Cerebellar cortex (tissue), 1 donor: Measurements from ENCODE around the gene STARD5.
"Not testable (repeated sequence)": the region's sequence is repeated elsewhere in the genome, so short reads cannot be mapped to it uniquely, and the experiment has no call there.

Experiments
- DNase-seq: peaks from one replicate; pipeline ENCODE4 v3.0.0-alpha.2; 2015; ENCODE audit warnings: low spot score

The STARD5 gene

GRCh38 chr15:81337241-81337640 is 13.3 kb upstream of the STARD5 start:
- DNase-seq, result no peak

- no peak for DNase-seq
Observed at GRCh38 chr15:81336568-81336967, 12.6 kb upstream of the STARD5 start.

DNA sequence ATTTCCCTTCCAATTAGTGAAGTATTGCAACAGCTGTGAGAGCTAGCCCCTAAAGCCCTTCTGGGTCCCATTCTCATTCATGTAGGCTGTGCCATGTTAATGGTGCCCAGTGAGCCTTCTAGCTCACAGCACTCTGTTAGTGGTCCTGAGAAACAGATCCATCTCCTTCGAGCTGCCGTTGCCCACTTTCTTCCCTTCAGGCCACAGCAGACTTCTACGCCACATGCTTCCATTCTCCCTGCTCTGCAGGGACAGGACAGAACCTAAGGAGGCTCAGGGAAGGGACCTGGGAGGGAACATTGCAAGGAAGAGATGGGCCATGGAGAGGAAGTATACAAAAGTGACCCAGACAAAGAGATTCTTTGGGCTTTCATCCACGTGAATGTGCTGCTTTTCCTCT is 11.7 kb upstream of the STARD5 start:
- DNase-seq, result no peak

GRCh38 chr15:81334768-81335435 is 11.0 kb upstream of the STARD5 start:
- no peak for DNase-seq

DNA sequence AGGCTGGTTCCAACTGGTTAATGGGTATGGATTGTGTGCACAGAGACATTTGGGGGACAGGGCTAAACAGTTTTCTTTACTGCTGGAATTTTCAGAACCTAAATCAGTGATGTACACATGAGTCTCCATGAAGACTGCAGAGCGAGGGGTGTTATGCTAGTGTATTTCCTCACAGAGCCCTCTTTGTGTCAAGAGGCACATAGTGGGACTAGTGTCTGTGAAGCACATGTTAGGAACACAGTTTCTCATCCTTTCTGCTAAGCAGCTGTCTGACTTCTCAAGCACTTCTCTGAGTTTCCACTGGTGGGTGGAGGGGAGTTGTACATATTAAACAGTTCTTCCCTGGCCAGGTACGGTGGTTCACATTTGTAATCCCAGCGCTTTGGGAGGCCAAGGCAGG is 9.4 kb upstream of the STARD5 start:
- DNase-seq, result no peak

GRCh38 chr15:81332326-81332725 is 8.4 kb upstream of the STARD5 start:
- no peak for DNase-seq

GRCh38 chr15:81331600-81331999 is 7.7 kb upstream of the STARD5 start:
- no peak for DNase-seq

DNA sequence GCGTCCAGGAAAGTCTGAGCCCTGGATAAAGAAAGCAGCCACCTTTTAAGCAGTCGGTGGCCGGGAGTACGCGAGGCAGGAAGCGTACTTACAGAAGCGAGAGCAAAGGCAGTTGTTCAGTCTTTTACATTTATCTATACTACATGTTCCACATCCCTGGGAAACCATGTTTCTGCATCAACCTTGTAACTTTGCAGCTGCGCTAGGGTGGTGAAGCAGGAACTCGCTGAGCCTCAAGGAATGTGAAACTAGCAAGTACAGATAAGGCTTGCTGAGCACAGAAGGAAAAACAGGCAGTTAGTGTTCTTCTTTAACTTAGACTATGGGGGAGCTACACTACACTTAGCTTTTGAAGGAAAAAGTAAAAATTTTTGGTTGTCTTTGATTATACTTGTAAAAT is 7.2 kb upstream of the STARD5 start:
- not testable (repeated sequence) for DNase-seq

DNA sequence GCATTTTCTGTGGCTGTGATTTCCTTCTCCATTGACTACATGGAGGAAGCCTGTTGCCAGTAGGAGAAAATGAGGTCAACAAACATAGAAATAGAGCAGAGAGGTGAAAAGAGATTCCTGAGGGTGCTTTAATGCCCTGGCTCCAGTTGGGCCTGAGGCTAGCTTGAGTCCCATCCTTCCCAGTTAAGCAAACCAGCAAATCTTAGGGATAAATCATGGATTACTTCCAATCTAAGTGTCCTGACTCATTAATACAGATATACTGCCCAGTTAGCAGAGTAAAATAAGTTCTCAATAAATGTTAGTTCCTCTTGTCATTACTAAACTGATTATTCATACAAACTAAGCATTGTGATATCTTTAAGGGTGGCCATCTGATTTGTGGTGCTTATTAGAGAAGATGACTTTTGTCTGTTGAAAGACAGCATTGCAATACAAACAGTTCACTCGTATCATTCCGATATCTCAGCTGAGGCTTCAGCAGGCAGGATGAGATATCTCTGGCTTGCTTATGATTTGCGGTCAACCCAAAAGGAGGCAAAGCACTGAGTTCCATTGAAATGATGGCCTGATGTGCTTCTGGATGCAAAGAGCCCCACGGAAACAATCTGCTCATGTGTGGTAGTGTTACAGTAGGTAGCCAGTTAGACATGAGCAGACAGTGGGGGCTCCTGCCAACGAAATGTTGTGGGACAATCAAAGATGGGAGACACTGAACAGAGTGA is 6.6 kb upstream of the STARD5 start:
- no peak for DNase-seq

DNA sequence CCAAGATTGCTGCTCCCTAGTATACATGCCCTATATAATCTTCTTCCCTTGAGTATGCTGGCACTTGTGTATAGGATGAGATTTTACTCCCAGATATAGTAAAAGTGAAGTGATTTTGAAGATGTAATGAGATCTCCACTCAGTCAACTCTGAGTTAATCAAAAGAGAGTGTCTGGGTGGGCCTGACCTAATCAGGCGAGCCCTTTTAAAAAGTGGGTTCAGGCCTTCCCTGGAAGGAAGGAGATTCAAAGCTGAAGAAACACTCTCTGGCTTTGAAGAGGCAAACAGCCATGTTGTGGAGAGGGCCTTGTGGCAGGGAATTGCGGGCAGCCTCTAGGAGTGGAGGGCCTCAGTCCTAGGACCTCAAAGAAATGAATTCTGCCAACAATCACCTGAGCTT is 5.5 kb upstream of the STARD5 start:
- DNase-seq, result no peak

GRCh38 chr15:81327516-81327915 is 3.6 kb upstream of the STARD5 start:
- no peak for DNase-seq

DNA sequence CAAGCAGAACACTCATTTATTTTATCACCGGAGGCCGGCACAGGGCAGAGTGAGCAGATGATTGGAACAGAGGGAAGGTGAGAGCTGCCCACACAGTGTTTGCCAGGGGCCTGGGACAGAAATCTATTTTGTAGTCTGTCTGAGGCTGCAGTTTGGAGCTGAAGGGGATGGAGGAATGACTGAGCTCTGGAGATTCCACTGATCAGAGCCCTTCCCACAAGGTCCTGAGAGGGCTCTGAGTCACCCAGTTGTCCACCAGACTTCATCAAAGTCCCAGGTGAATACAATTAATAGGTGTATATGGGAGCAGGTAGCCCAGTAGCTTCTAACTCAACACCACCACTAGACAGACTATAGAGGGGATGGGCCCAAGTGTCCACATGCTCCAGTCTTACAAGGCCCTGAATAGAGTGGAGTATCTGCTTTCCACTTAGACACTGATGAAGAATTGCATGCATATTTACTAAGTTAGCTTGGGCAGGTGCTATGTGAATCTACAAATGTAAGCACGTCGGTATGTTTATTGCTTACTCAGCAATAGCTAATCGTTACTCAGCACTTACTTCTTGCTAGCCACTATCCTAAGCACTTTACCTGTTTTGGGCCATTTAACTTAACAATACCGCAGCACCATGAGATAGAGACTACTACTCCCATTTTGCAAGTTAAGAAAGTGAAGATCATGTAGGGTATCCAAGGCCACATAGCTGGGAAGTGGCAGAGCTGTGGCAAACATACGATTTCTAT is 2.7 kb upstream of the STARD5 start:
- no peak for DNase-seq

DNA sequence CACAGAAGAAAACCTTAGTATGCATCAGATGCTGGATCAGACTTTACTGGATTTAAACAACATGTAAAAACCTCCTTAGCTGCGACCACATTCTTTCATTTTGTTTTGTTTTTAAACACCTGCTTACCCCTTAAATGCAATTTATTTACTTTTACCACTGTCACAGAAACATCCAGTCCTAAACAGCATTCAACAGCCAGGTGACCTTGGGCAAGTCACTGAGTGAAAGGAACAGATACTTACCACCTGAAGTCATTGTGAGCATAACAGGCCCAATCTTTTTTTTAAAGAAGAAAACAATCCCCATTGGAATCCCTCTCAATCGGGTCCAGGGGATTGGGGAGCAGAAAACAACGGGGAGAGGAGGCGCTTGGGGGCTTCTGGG is 390 bp downstream of the STARD5 start:
- DNase-seq, result no peak

DNA sequence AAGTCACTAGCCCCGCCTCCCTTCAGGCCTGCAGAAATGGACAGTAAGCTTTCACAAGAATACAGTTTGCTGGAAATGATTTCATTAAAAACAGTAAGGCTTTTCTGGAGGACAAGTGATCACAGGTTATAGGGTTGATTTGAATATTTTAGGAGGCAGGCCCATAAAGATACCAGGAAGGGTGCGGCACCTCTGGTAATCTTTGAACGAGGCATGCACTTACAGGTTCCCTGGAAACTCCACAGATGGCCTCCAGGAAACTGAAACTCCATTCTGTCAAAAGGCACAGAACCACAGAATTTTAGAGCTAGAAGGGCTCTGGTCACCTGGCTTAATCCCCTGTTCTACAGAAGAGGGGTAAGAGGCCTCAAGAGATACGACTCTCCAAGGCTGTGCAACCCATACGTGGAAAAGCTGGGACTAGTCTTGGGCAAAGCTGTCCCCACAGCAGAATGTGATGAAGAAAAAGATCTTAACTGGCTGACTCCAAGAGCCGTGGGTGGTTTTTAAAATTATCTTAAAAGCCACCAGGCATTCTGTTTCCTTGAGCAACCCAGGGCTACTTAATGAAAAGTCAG is 1.2 kb downstream of the STARD5 start:
- no peak for DNase-seq

GRCh38 chr15:81321667-81322066 is 2.3 kb downstream of the STARD5 start:
- DNase-seq, result no peak

- no peak for DNase-seq
Observed at GRCh38 chr15:81317642-81318017, 6.3 kb downstream of the STARD5 start.

DNA sequence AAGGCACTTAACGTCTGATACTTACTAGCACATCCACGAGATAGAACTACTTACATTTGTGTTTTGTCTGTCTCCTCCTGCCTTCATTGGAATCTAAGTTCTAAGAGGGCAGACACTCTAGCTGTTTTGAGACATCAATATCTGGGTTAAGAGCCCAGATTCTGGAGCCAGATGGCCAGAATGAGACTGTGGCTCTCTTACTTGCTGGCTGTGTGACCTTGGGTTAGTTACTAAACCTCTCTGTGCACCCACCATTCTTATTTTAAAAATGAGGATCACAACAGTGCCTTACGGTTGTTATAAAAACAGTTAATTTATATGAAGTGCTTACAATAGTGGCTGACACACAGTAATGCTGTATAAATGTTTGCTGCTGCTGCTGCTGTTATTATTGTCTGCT is 7.7 kb downstream of the STARD5 start:
- no peak for DNase-seq

DNA sequence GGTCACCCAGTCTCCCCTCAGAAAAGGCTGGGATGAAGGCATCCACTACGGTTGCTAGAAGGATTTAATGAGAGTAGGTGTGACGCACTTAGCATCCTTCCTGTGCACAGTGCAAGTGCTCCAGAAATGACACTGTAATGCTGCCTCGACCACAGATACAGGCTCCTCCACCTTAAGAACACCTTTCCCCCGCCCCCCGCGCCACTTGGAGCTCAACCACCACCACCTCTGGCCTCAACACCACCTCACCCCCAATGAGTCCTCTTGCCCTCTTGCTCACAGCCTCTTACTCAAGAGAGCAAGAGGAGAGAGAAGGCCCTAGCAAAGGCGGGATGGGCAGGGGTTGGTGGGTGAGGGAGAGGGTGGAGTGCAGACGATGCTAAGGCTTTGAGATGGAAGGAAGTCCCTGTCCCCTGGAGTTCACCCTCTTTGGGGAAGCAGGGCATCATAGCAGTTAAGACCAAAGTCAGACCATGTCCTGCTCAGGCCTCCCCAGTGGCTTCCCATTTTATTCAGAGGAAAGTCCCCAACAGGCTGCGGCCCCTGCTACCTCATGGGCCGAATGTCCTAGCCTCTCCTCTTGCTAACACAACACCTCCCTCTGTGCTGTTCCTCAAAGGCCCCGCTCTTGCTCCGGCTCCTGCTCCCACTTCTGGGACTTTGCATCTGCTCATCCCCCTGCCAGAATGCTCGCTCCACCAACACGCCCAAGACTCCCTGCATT is 8.3 kb downstream of the STARD5 start:
- DNase-seq, result no peak

- peak; percentile 21 for DNase-seq
Observed at GRCh38 chr15:81314378-81314777, 9.6 kb downstream of the STARD5 start.

DNA sequence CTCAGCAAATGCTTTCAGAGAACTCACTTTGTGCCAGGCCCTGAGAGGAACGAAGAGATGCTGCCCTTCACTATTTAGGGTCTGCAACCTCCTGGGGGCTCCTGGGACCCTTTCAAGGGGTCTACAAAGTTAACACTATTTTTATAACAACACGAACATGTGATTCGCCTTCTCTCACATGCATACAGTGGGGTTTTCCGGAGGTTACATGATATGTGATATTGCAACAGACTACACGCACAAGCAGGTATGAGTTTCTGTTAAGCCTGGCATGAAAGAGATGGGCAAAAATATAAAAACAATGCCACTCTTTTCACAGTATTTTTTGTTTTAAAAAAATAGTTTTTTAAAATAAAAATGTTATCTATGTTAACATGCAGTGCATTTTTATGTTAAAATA is 10.3 kb downstream of the STARD5 start:
- no peak for DNase-seq

DNA sequence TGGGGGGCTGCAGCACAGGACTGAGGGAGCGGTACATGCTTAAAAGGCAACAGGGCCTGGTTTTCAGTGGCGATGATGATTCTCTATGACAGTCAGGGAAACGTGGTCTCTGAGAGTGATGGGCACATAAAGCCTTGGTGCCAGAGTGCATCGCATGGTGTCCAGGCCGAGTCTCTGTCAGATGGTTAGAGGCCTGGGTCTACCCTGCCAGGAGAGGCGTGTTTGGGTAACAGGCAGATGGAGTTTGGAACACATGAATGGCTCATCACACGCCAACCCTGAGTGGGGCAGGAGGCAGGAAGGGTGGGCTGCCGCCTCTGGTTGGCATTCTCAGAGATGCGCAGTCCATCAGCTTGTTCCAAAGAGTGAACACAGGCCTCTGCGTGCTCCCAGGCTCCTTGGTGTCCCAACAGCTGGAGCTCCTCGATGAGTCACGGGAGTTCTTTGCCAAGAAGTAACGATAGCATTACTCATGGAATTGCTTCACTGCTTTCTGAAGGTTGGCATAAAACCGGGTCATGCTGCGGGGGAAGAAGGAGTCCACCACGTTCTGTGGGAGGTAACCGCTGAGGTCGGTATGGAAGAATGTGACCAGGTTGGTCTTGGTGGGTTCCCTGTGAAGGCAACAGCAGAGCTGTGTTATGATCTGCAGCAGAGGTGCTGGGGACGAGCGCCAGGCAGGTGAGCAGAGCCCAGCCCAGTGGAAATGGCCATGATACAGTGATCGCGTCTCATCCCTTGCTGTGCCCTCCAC is 11.0 kb downstream of the STARD5 start:
- DNase-seq, result peak; percentile 21
